WERI-Rb-1 (cell line): ENCODE measurements around the gene LFNG.

ENCODE experiments used
- DNase-seq: peaks from one replicate; pipeline ENCODE4 v3.0.0-alpha.2; 2020
- H3K27ac ChIP-seq: fragments of 250-450 bp; sonication (Bioruptor Pico); 2 replicates; pipeline ENCODE4 v1.5.1; 2020; ENCODE audit warnings: mild to moderate bottlenecking, moderate library complexity
- H3K27me3 ChIP-seq: fragments of 250-450 bp; sonication (Bioruptor Pico); 2 replicates; pipeline ENCODE4 v1.5.1; 2021; ENCODE audit warnings: mild to moderate bottlenecking, low read depth, moderate library complexity; ENCODE audit not compliant: insufficient read depth, severe bottlenecking
- H3K36me3 ChIP-seq: fragments of 250-450 bp; sonication (Bioruptor Pico); 2 replicates; pipeline ENCODE4 v1.5.1; 2020; ENCODE audit warnings: mild to moderate bottlenecking, moderate library complexity
- H3K4me3 ChIP-seq: 2 replicates; pipeline ENCODE4 v1.5.1; 2011; ENCODE audit warnings: low read depth, mild to moderate bottlenecking, control low read depth, low read length
- H3K9me3 ChIP-seq: fragments of 250-450 bp; sonication (Bioruptor Pico); 2 replicates; pipeline ENCODE4 v1.5.1; 2021; ENCODE audit warnings: mild to moderate bottlenecking, moderate library complexity; ENCODE audit not compliant: severe bottlenecking
- TF ChIP-seq, protein P1 (sequence below): IDR thresholded peaks from 2 replicates; pipeline ENCODE4 v1.5.1; 2011; ENCODE audit warnings: low read depth, mild to moderate bottlenecking, control low read depth, inconsistent platforms, low read length

Gene LFNG

GRCh38 chr7:2519119-2519930 lies at the start of gene LFNG:
Gene LFNG (plus strand): TSS chr7:2519774. CDS start chr7:2519862, 88 bp downstream.
- H3K27me3 ChIP-seq: no peaks in the 10 kb centered on the region
- peak within 1 kb of the TSS; percentile 49 for H3K4me3 ChIP-seq
- peak within 1 kb of the TSS; percentile 68 for H3K27ac ChIP-seq
- TF ChIP-seq, protein P1, sequence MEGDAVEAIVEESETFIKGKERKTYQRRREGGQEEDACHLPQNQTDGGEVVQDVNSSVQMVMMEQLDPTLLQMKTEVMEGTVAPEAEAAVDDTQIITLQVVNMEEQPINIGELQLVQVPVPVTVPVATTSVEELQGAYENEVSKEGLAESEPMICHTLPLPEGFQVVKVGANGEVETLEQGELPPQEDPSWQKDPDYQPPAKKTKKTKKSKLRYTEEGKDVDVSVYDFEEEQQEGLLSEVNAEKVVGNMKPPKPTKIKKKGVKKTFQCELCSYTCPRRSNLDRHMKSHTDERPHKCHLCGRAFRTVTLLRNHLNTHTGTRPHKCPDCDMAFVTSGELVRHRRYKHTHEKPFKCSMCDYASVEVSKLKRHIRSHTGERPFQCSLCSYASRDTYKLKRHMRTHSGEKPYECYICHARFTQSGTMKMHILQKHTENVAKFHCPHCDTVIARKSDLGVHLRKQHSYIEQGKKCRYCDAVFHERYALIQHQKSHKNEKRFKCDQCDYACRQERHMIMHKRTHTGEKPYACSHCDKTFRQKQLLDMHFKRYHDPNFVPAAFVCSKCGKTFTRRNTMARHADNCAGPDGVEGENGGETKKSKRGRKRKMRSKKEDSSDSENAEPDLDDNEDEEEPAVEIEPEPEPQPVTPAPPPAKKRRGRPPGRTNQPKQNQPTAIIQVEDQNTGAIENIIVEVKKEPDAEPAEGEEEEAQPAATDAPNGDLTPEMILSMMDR: no peak
- peaks cover 10% of the 10 kb centered on the region for H3K36me3 ChIP-seq
- DNase-seq: peak; percentile 87
- no peaks in the 10 kb centered on the region for H3K9me3 ChIP-seq

GRCh38 chr7:2470204-2471021 lies 49.2 kb upstream of the LFNG start:
- TF ChIP-seq, protein P1: no peak
- no peaks in the 10 kb centered on the region for H3K27me3 ChIP-seq
- H3K36me3 ChIP-seq: no peaks in the 10 kb centered on the region
- DNase-seq: no peak
- no peaks in the 10 kb centered on the region for H3K9me3 ChIP-seq
- H3K4me3 ChIP-seq: no peak overlapping the region
- no peak overlapping the region for H3K27ac ChIP-seq

DNA sequence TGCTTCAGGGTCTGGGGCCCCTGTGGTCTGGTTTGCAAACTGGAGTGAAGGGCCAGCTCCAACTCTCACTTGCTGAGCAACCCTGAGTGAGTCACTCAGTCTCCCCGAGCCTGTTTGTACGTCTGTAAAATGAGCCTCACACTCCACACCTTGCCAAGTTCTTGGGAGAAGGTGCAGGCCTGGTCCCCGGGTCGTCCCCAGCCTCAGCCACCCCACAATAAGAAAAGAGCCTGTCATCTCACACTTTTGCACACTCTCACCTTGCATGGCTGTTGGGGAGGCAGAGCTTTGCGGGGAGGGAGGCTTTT lies 48.6 kb upstream of the LFNG start:
- DNase-seq: no peak
- H3K27ac ChIP-seq: no peak overlapping the region
- H3K36me3 ChIP-seq: no peaks in the 10 kb centered on the region

GRCh38 chr7:2471396-2471795 lies 48.2 kb upstream of the LFNG start:
- TF ChIP-seq, protein P1: no peak
- Histone ChIP-seq H3K9me3 (no peaks in the 10 kb centered on the region), H3K36me3 (no peaks in the 10 kb centered on the region), H3K27me3 (no peaks in the 10 kb centered on the region), H3K27ac (peak overlapping the region; percentile 16; the same call in 1 of the 2 replicates), H3K4me3 (no peak overlapping the region)
- DNase-seq: peak; percentile 55

More for the DNA sequence above, 48.6 kb upstream of the LFNG start:
- Histone ChIP-seq H3K4me3 (no peak overlapping the region), H3K9me3 (no peaks in the 10 kb centered on the region), H3K27me3 (no peaks in the 10 kb centered on the region)
- TF ChIP-seq, protein P1: no peak

DNA sequence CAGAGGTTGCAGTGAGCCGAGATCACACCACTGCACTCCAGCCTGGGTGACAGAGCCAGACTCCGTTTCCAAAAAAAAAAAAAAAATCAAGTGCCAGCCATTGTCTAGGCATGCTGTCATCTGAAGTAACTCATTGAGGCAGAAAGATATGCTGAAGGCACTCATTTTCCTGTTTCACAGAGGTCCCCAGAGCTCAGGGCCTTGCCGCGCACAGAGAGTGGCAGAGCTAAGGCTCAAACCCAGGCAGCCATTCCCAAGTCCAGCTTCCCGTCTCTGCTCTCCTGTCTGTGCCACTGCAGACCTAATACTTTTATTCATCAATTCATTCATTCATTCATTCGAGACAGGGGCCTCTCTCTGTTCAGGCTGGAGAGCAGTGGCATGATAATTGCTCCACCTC lies 46.8 kb upstream of the LFNG start:
- H3K27ac ChIP-seq: no peak overlapping the region
- no peaks in the 10 kb centered on the region for H3K36me3 ChIP-seq
- no peak overlapping the region for H3K4me3 ChIP-seq
- TF ChIP-seq, protein P1: no peak
- no peaks in the 10 kb centered on the region for H3K27me3 ChIP-seq
- H3K9me3 ChIP-seq: no peaks in the 10 kb centered on the region
- no peak for DNase-seq
